Ishikawa (cell line): Measurements from ENCODE around the gene PID1.

Experiments used
- CEBPB ChIP-seq: IDR thresholded peaks from 2 replicates; pipeline ENCODE4 v1.6.1; 2012
- EGR1 ChIP-seq: IDR thresholded peaks from 2 replicates; pipeline ENCODE4 v1.6.1; 2012
- EP300 ChIP-seq: IDR thresholded peaks from 2 replicates; pipeline ENCODE4 v1.6.1; 2012; ENCODE audit warnings: borderline replicate concordance
- FOXM1 ChIP-seq: IDR thresholded peaks from 2 replicates; pipeline ENCODE4 v1.6.1; 2012; ENCODE audit warnings: low read depth, borderline replicate concordance
- MAX ChIP-seq: IDR thresholded peaks from 2 replicates; pipeline ENCODE4 v1.6.1; 2012
- RAD21 ChIP-seq: IDR thresholded peaks from 2 replicates; pipeline ENCODE4 v1.6.1; 2012; ENCODE audit warnings: low read depth
- REST ChIP-seq: IDR thresholded peaks from 2 replicates; pipeline ENCODE4 v1.6.1; 2012; ENCODE audit warnings: low read depth, mild to moderate bottlenecking
- TAF1 ChIP-seq: IDR thresholded peaks from 2 replicates; pipeline ENCODE4 v1.6.1; 2012; ENCODE audit warnings: low read depth, mild to moderate bottlenecking
- TCF12 ChIP-seq: IDR thresholded peaks from 2 replicates; pipeline ENCODE4 v1.6.1; 2012; ENCODE audit warnings: low read depth
- USF1 ChIP-seq: IDR thresholded peaks from 2 replicates; pipeline ENCODE4 v1.6.1; 2012
- YY1 ChIP-seq: IDR thresholded peaks from 2 replicates; pipeline ENCODE4 v1.6.1; 2012; ENCODE audit warnings: low read depth

GRCh38 chr2:229164545-229165249 lies 106.4 kb downstream of the PID1 start:
- TF ChIP-seq REST (no peak), TCF12 (no peak), CEBPB (no peak), EP300 (no peak), MAX (no peak), TAF1 (no peak), YY1 (no peak), USF1 (no peak), FOXM1 (no peak), RAD21 (no peak), EGR1 (no peak)
